SK-N-SH (cell line): ENCODE measurements around the gene ZNF319. TPM values are rescaled to one million over a fixed set of nuclear protein-coding genes. Genes with fewer than 3 reads are reported as not detected.

ENCODE experiments used
- CTCF ChIA-PET: fragments of 300-600, 350-600 bp; formaldehyde crosslinking; extraction: SDS; loops from one replicate; lab custom pipeline; 2021; lab: Yijun Ruan, JAX
- POLR2A ChIA-PET: fragments of 350-600 bp; sonication (Branson Sonifier 250); formaldehyde crosslinking; extraction: SDS; loops from one replicate; lab custom pipeline; 2020; ENCODE audit warnings: antibody characterized with exemption, inconsistent platforms; lab: Yijun Ruan, JAX
- DNase-seq: peaks from one replicate; pipeline ENCODE4 v3.0.0; 2012
- H2AFZ ChIP-seq: fragments of 200-600 bp; sonication (generic); 2 replicates; pipeline ENCODE4 v1.8.1; 2016; ENCODE audit warnings: antibody characterized with exemption, mild to moderate bottlenecking, low read depth
- H3F3A ChIP-seq: fragments of 200-600 bp; sonication (generic); replicated peaks from 2 replicates; pipeline ENCODE3; 2016; ENCODE audit warnings: antibody characterized with exemption, mild to moderate bottlenecking; ENCODE audit not compliant: insufficient read depth
- H3K27ac ChIP-seq, 2 experiments: fragments of 200-500 bp in 1 of 2; fragments of 200-600 bp in 1 of 2; sonication (Bioruptor generic) in 1 of 2; sonication (generic), shearing (Covaris generic) in 1 of 2; 2 replicates each; pipeline versions ENCODE4 v1.5.1 to v1.6.1; 2014 to 2016; ENCODE audit warnings: low read depth in 2 of 2, inconsistent platforms in 1 of 2, low read length in 1 of 2, mild to moderate bottlenecking in 1 of 2, mixed read lengths in 1 of 2
- H3K27me3 ChIP-seq: fragments of 200-600 bp; sonication (generic), shearing (Covaris generic); 2 replicates; pipeline ENCODE4 v1.6.1; 2016; ENCODE audit warnings: mixed run types; ENCODE audit not compliant: insufficient read depth
- H3K36me3 ChIP-seq, 2 experiments: fragments of 200-500 bp in 1 of 2; fragments of 200-600 bp in 1 of 2; sonication (Bioruptor generic) in 1 of 2; sonication (generic) in 1 of 2; replicated peaks in 1 of 2; 2 replicates each; pipeline versions ENCODE3 to v1.5.1; 2014 to 2016; ENCODE audit warnings: low read length in 1 of 2, mild to moderate bottlenecking in 1 of 2; ENCODE audit not compliant: insufficient read depth in 2 of 2, control insufficient read depth in 1 of 2
- H3K4me1 ChIP-seq, 2 experiments: fragments of 200-500 bp in 1 of 2; fragments of 200-600 bp in 1 of 2; sonication (Bioruptor generic) in 1 of 2; sonication (generic), shearing (Covaris generic) in 1 of 2; 2 replicates each; pipeline versions ENCODE4 v1.5.1 to v1.6.1; 2014 to 2016; ENCODE audit warnings: low read depth in 1 of 2, low read length in 1 of 2, mixed run types in 1 of 2; ENCODE audit not compliant: insufficient read depth in 2 of 2, control insufficient read depth in 1 of 2
- H3K4me2 ChIP-seq: fragments of 200-600 bp; sonication (generic), shearing (Covaris generic); 2 replicates; pipeline ENCODE4 v1.6.1; 2017; ENCODE audit warnings: mixed run types
- H3K4me3 ChIP-seq, 2 experiments: fragments of 200-500 bp in 1 of 2; fragments of 200-600 bp in 1 of 2; sonication (Bioruptor generic) in 1 of 2; sonication (generic), shearing (Covaris generic) in 1 of 2; 2 replicates each; pipeline versions ENCODE4 v1.5.1 to v1.8.1; 2014 to 2016; ENCODE audit warnings: low read depth in 2 of 2, inconsistent platforms in 1 of 2, low read length in 1 of 2, mild to moderate bottlenecking in 1 of 2, mixed read lengths in 1 of 2, moderate library complexity in 1 of 2
- H3K79me2 ChIP-seq: fragments of 200-600 bp; sonication (generic); 2 replicates; pipeline ENCODE4 v1.8.1; 2017; ENCODE audit warnings: mild to moderate bottlenecking; ENCODE audit not compliant: insufficient read depth
- H3K9ac ChIP-seq: fragments of 200-600 bp; sonication (generic); 2 replicates; pipeline ENCODE4 v1.6.1; 2017; ENCODE audit warnings: mixed run types
- H3K9me2 ChIP-seq: fragments of 200-600 bp; sonication (generic); 2 replicates; pipeline ENCODE4 v1.6.1; 2017; ENCODE audit warnings: mixed run types
- H3K9me3 ChIP-seq: fragments of 200-600 bp; sonication (generic); 2 replicates; pipeline ENCODE4 v1.6.1; 2017; ENCODE audit warnings: mixed run types, mild to moderate bottlenecking, moderate library complexity
- H4K20me1 ChIP-seq: fragments of 200-600 bp; sonication (generic); 2 replicates; pipeline ENCODE4 v1.6.1; 2017; ENCODE audit warnings: mild to moderate bottlenecking, mixed run types; ENCODE audit not compliant: insufficient read depth
- EP300 ChIP-seq, 2 experiments: IDR thresholded peaks; 2 replicates each; pipeline versions ENCODE4 v1.4.0 to v1.6.1; 2012; ENCODE audit warnings: borderline replicate concordance in 1 of 2, low read depth in 1 of 2, low read length in 1 of 2
- EZH2phosphoT487 ChIP-seq: fragments of 200-600 bp; sonication (generic); IDR thresholded peaks from 2 replicates; pipeline ENCODE4 v1.6.1; 2017; ENCODE audit warnings: low read depth, mixed run types, mild to moderate bottlenecking, antibody characterized with exemption, moderate library complexity, borderline replicate concordance
- IRF3 ChIP-seq: fragments of 150-350 bp; IDR thresholded peaks from 2 replicates; pipeline ENCODE4 v1.6.1; 2016; ENCODE audit warnings: mild to moderate bottlenecking, low read depth, low read length
- PBX3 ChIP-seq: IDR thresholded peaks from 2 replicates; pipeline ENCODE4; 2012
- SIN3A ChIP-seq: IDR thresholded peaks from 2 replicates; pipeline ENCODE4 v1.6.1; 2012; ENCODE audit warnings: low read depth, mild to moderate bottlenecking, low read length, moderate library complexity, borderline replicate concordance
- TAF1 ChIP-seq: IDR thresholded peaks from 2 replicates; pipeline ENCODE4 v1.6.1; 2012; ENCODE audit warnings: low read depth, mild to moderate bottlenecking, low read length, moderate library complexity, borderline replicate concordance
- TCF12 ChIP-seq: IDR thresholded peaks from 2 replicates; pipeline ENCODE4 v1.4.0; 2012
- ZBTB33 ChIP-seq: IDR thresholded peaks from 2 replicates; pipeline ENCODE4 v1.4.0; 2012; ENCODE audit warnings: low read depth, borderline replicate concordance
- WGBS: methylation state at CpG from one replicate; pipeline ENCODE4 v1.1.6; 2017; ENCODE audit warnings: low lambda C conversion rate; 5-methylcytosine and 5-hydroxymethylcytosine counted together
- polyA plus RNA-seq, 3 experiments: library from polyadenylated mRNA; depleted of rRNA; stranded (reverse); fragments of >200 nt; gene quantifications; 2 replicates each; pipeline ENCODE4 v1.2.3, GENCODE V29; 2012
- TF ChIP-seq, protein P1 (sequence below): IDR thresholded peaks from 2 replicates; pipeline ENCODE4 v1.4.0; 2012; ENCODE audit warnings: low read depth
- TF ChIP-seq, protein P2 (sequence below): fragments of 200-600 bp; sonication (generic); IDR thresholded peaks from 2 replicates; pipeline ENCODE4 v1.6.1; 2017; ENCODE audit warnings: antibody characterized with exemption, mild to moderate bottlenecking, moderate library complexity

Gene ZNF319
- polyA plus RNA-seq, 1 of the 3 experiments (the other 2 are of a cell fraction), result 7.6 TPM

GRCh38 chr16:57948027-57948426 is 52.4 kb downstream of the ZNF319 start:
- CTCF ChIA-PET, result interaction anchor here (1.2 kb wide), 2 partner anchors 9 to 32 kb away, joined by 3 to 4 read pairs; no protein-coding TSS in a partner anchor

More at GRCh38 chr16:57948027-57948426, 52.4 kb downstream of the ZNF319 start:
- Histone ChIP-seq H3K36me3 (no peaks in the 10 kb centered on the region), H2AFZ (no peak overlapping the region), H3K4me1 (peaks cover 0 to 5% of the 10 kb centered on the region in 2 experiments; a peak in 1 of 4 replicates), H3K9me2 (no peaks in the 10 kb centered on the region), H3K27me3 (no peaks in the 10 kb centered on the region)
- DNase-seq, result no peak
- 73% methylated on average over 5 of the region's 5 CpGs for WGBS
- no peak for TF ChIP-seq TCF12
- no peak for TF ChIP-seq ZBTB33
- TF ChIP-seq EP300 (IDR thresholded peaks at IDR 0.05; ENCODE audit: borderline replicate concordance in 1 of 2, low read depth in 1 of 2, low read length in 1 of 2), result no peak
- TF ChIP-seq, protein P1, sequence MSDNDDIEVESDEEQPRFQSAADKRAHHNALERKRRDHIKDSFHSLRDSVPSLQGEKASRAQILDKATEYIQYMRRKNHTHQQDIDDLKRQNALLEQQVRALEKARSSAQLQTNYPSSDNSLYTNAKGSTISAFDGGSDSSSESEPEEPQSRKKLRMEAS, result no peak
- no peak for TF ChIP-seq EZH2phosphoT487
- TF ChIP-seq, protein P2, sequence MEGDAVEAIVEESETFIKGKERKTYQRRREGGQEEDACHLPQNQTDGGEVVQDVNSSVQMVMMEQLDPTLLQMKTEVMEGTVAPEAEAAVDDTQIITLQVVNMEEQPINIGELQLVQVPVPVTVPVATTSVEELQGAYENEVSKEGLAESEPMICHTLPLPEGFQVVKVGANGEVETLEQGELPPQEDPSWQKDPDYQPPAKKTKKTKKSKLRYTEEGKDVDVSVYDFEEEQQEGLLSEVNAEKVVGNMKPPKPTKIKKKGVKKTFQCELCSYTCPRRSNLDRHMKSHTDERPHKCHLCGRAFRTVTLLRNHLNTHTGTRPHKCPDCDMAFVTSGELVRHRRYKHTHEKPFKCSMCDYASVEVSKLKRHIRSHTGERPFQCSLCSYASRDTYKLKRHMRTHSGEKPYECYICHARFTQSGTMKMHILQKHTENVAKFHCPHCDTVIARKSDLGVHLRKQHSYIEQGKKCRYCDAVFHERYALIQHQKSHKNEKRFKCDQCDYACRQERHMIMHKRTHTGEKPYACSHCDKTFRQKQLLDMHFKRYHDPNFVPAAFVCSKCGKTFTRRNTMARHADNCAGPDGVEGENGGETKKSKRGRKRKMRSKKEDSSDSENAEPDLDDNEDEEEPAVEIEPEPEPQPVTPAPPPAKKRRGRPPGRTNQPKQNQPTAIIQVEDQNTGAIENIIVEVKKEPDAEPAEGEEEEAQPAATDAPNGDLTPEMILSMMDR, result no peak
- TF ChIP-seq SIN3A, result no peak
- TF ChIP-seq PBX3, result no peak
- TF ChIP-seq IRF3, result no peak
- TF ChIP-seq TAF1, result no peak
- TF ChIP-seq, all 33 proteins: peak for 0
- Histone ChIP-seq H3F3A (no peaks in the 10 kb centered on the region), H3K79me2 (no peaks in the 10 kb centered on the region), H3K9me3 (no peaks in the 10 kb centered on the region), H4K20me1 (no peaks in the 10 kb centered on the region), H3K4me3 (no peak overlapping the region), H3K9ac (no peak overlapping the region), H3K4me2 (no peak overlapping the region), H3K27ac (no peak overlapping the region)
- POLR2A ChIA-PET, result no interaction called here
